ENCODE measurements around the gene PLA2G2D.

- TF ChIP-seq CTCF (conservative IDR thresholded peaks at IDR 0.05; ENCODE audit: low read length) (no peak), EZH2phosphoT487 (IDR thresholded peaks at IDR 0.05; ENCODE audit: borderline replicate concordance) (no peak)
Measured at GRCh38 chr1:20124456-20125057, 5.2 kb upstream of the PLA2G2D start.
